Epithelial cell of esophagus (primary cell): ENCODE data around the gene MTCL1.
A peak's percentile ranks its signal among the peaks of the same experiment; 100 is the strongest.

Source experiments
- DNase-seq: peaks from one replicate; pipeline ENCODE4 v3.0.0; 2010; ENCODE audit warnings: low read depth
- H3K4me3 ChIP-seq: 2 replicates; pipeline ENCODE4 v1.5.1; 2011; ENCODE audit warnings: mild to moderate bottlenecking, low read length, control low read depth
- CTCF ChIP-seq: IDR thresholded peaks from 2 replicates; pipeline ENCODE4 v1.5.1; 2011; ENCODE audit warnings: low read depth, mild to moderate bottlenecking, low read length, control low read depth, inconsistent platforms; ENCODE audit not compliant: insufficient read depth; ENCODE audit errors: missing control alignments

MTCL1 gene

GRCh38 chr18:8854550-8854949 lies 149.2 kb downstream of the MTCL1 start:
- TF ChIP-seq CTCF: no peak
- no peak overlapping the region for H3K4me3 ChIP-seq
- DNase-seq: no peak

GRCh38 chr18:8854962-8855361 lies 149.6 kb downstream of the MTCL1 start:
- no peak for TF ChIP-seq CTCF
- no peak overlapping the region for H3K4me3 ChIP-seq

GRCh38 chr18:8856212-8856611 lies 150.9 kb downstream of the MTCL1 start:
- DNase-seq: peak; percentile 65
- no peak for TF ChIP-seq CTCF
- no peak overlapping the region for H3K4me3 ChIP-seq

More at GRCh38 chr18:8854962-8855361, 149.6 kb downstream of the MTCL1 start:
- DNase-seq: no peak

- TF ChIP-seq CTCF: no peak
- no peak for DNase-seq
- H3K4me3 ChIP-seq: no peak overlapping the region
Observed at GRCh38 chr18:8856769-8857393, 151.5 kb downstream of the MTCL1 start.

GRCh38 chr18:8857806-8858205 lies 152.4 kb downstream of the MTCL1 start:
- TF ChIP-seq CTCF: no peak
- no peak overlapping the region for H3K4me3 ChIP-seq
- peak; percentile 40 for DNase-seq

GRCh38 chr18:8858888-8859511 lies 153.6 kb downstream of the MTCL1 start:
- no peak for TF ChIP-seq CTCF
- peak; percentile 98 for DNase-seq
- H3K4me3 ChIP-seq: no peak overlapping the region
